Measurements from ENCODE around the gene ACTG2.
"Not testable (repeated sequence)": the region's sequence is repeated elsewhere in the genome, so short reads cannot be mapped to it uniquely, and the experiment has no call there.

Gene ACTG2

GRCh38 chr2:73893764-73894474 is 1.1 kb downstream of the ACTG2 start:
- DNase-seq: no peak

GRCh38 chr2:73894475-73894850 is 1.7 kb downstream of the ACTG2 start:
- no peak for DNase-seq

- DNase-seq: no peak
Observed at GRCh38 chr2:73894877-73895276, 2.1 kb downstream of the ACTG2 start.

- DNase-seq: no peak
Observed at GRCh38 chr2:73895473-73895872, 2.7 kb downstream of the ACTG2 start.

GRCh38 chr2:73896362-73897239 is 3.8 kb downstream of the ACTG2 start:
- no peak for DNase-seq

- no peak for DNase-seq
Observed at GRCh38 chr2:73897240-73897583, 4.4 kb downstream of the ACTG2 start.

GRCh38 chr2:73897934-73898333 is 5.1 kb downstream of the ACTG2 start:
- no peak for DNase-seq

GRCh38 chr2:73899801-73900336 is 7.1 kb downstream of the ACTG2 start:
- no peak for DNase-seq

GRCh38 chr2:73901143-73901542 is 8.3 kb downstream of the ACTG2 start:
- DNase-seq: no peak

- DNase-seq: no peak
Observed at GRCh38 chr2:73902284-73902683, 9.5 kb downstream of the ACTG2 start.

GRCh38 chr2:73903313-73903712 is 10.5 kb downstream of the ACTG2 start:
- DNase-seq: no peak

GRCh38 chr2:73903949-73904613 is 11.3 kb downstream of the ACTG2 start:
- DNase-seq: not testable (repeated sequence)

GRCh38 chr2:73904952-73905351 is 12.1 kb downstream of the ACTG2 start:
- DNase-seq: no peak

GRCh38 chr2:73906847-73907505 is 14.2 kb downstream of the ACTG2 start:
- DNase-seq: no peak

GRCh38 chr2:73907840-73908452 is 15.1 kb downstream of the ACTG2 start:
- no peak for DNase-seq

- no peak for DNase-seq
Observed at GRCh38 chr2:73908689-73909652, 16.2 kb downstream of the ACTG2 start.

GRCh38 chr2:73910873-73911547 is 18.2 kb downstream of the ACTG2 start:
- no peak for DNase-seq

- DNase-seq: no peak
Observed at GRCh38 chr2:73911548-73912208, 18.9 kb downstream of the ACTG2 start.

GRCh38 chr2:73913414-73914054 is 20.7 kb downstream of the ACTG2 start:
- peak; percentile 21 for DNase-seq

- no peak for DNase-seq
Observed at GRCh38 chr2:73914667-73915066, 21.9 kb downstream of the ACTG2 start.
